ENCODE data around the gene F10.

The F10 gene

GRCh38 chr13:113112893-113113845 lies 9.4 kb upstream of the F10 start:
- Histone ChIP-seq H3K4me3 (ENCODE audit: low read depth in 1 of 2, low read length in 1 of 2) (no peak overlapping the region), H3K27ac (no peak overlapping the region), H3K4me1 (ENCODE audit: control insufficient read depth in 1 of 2, insufficient read depth in 1 of 2, low read depth in 1 of 2, low read length in 1 of 2) (no peaks in the 10 kb centered on the region), H3K9me3 (peaks cover 4% of the 10 kb centered on the region), H3K27me3 (peaks cover 61% of the 10 kb centered on the region), H3K36me3 (no peaks in the 10 kb centered on the region)
- TF ChIP-seq, protein P1, sequence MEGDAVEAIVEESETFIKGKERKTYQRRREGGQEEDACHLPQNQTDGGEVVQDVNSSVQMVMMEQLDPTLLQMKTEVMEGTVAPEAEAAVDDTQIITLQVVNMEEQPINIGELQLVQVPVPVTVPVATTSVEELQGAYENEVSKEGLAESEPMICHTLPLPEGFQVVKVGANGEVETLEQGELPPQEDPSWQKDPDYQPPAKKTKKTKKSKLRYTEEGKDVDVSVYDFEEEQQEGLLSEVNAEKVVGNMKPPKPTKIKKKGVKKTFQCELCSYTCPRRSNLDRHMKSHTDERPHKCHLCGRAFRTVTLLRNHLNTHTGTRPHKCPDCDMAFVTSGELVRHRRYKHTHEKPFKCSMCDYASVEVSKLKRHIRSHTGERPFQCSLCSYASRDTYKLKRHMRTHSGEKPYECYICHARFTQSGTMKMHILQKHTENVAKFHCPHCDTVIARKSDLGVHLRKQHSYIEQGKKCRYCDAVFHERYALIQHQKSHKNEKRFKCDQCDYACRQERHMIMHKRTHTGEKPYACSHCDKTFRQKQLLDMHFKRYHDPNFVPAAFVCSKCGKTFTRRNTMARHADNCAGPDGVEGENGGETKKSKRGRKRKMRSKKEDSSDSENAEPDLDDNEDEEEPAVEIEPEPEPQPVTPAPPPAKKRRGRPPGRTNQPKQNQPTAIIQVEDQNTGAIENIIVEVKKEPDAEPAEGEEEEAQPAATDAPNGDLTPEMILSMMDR (IDR thresholded peaks at IDR 0.05): no peak

GRCh38 chr13:113113846-113114271 lies 8.7 kb upstream of the F10 start:
- Histone ChIP-seq H3K27ac (no peak overlapping the region), H3K36me3 (no peaks in the 10 kb centered on the region), H3K4me1 (ENCODE audit: control insufficient read depth in 1 of 2, insufficient read depth in 1 of 2, low read depth in 1 of 2, low read length in 1 of 2) (no peaks in the 10 kb centered on the region), H3K27me3 (peaks cover 61% of the 10 kb centered on the region), H3K9me3 (peaks cover 4% of the 10 kb centered on the region), H3K4me3 (ENCODE audit: low read depth in 1 of 2, low read length in 1 of 2) (no peak overlapping the region)
- TF ChIP-seq, protein P1 (IDR thresholded peaks at IDR 0.05): no peak

GRCh38 chr13:113114511-113115362 lies 7.9 kb upstream of the F10 start:
- Histone ChIP-seq H3K36me3 (no peaks in the 10 kb centered on the region), H3K27me3 (peaks cover 53% of the 10 kb centered on the region), H3K9me3 (no peaks in the 10 kb centered on the region), H3K4me1 (ENCODE audit: control insufficient read depth in 1 of 2, insufficient read depth in 1 of 2, low read depth in 1 of 2, low read length in 1 of 2) (no peaks in the 10 kb centered on the region), H3K27ac (no peak overlapping the region), H3K4me3 (ENCODE audit: low read depth in 1 of 2, low read length in 1 of 2) (no peak overlapping the region)
- TF ChIP-seq, protein P1 (IDR thresholded peaks at IDR 0.05): no peak

- Histone ChIP-seq H3K27me3 (peaks cover 44% of the 10 kb centered on the region), H3K36me3 (no peaks in the 10 kb centered on the region), H3K4me1 (ENCODE audit: control insufficient read depth in 1 of 2, insufficient read depth in 1 of 2, low read depth in 1 of 2, low read length in 1 of 2) (no peaks in the 10 kb centered on the region), H3K27ac (no peak overlapping the region), H3K9me3 (no peaks in the 10 kb centered on the region), H3K4me3 (ENCODE audit: low read depth in 1 of 2, low read length in 1 of 2) (no peak overlapping the region)
- TF ChIP-seq, protein P1 (IDR thresholded peaks at IDR 0.05): no peak
Observed at GRCh38 chr13:113115363-113116205, 7.0 kb upstream of the F10 start.

DNA sequence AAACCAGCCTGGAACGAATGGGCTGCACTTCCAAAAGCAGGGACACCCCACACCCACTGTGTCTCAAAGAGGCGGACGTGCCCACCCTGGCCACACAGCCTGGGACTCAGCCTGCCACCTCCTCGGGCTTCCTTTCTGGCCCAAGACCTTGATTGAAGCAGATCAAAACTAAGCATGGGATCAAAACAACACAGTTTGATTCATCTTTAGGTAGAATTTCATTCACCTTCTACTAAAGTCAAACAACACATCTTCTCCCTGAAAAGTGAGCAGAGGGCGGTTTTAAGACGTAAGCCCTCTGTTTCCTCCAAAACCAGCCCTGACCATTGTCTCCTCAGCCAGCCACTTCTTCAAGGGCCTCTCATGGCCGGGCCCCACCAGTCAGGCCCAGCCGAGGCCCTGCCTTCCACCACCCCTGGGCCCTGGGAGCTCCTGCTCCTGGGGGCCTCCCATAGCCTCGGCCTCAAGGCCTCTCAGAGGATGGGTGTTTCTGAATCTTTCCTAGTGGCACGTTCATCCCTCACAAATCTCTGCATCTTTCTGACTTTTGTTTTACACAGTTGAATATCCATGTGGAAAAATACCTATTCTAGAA lies 6.3 kb upstream of the F10 start:
- TF ChIP-seq, protein P1 (IDR thresholded peaks at IDR 0.05): no peak
- Histone ChIP-seq H3K4me1 (ENCODE audit: control insufficient read depth in 1 of 2, insufficient read depth in 1 of 2, low read depth in 1 of 2, low read length in 1 of 2) (no peaks in the 10 kb centered on the region), H3K27ac (no peak overlapping the region)

More for the DNA sequence above, 6.3 kb upstream of the F10 start:
- Histone ChIP-seq H3K27me3 (peaks cover 37% of the 10 kb centered on the region), H3K9me3 (no peaks in the 10 kb centered on the region), H3K4me3 (ENCODE audit: low read depth in 1 of 2, low read length in 1 of 2) (no peak overlapping the region), H3K36me3 (no peaks in the 10 kb centered on the region)
